ENCODE measurements around the gene PCDHB6. TPM values are rescaled to one million over a fixed set of nuclear protein-coding genes. Genes with fewer than 3 reads are reported as not detected.
"Not testable (repeated sequence)": the region's sequence is repeated elsewhere in the genome, so short reads cannot be mapped to it uniquely, and the experiment has no call there.

Gene PCDHB6
- total RNA-seq, 1 experiment from 2014 or later, result 1.9 TPM

- POLR2A ChIA-PET; in situ Hi-C loops (cut with HindIII; ENCODE audit: low pct_unique_long_range_greater_than_20kb, low sequenced_read_pairs); H3K27ac ChIP-seq (ENCODE audit: low read length): not testable (repeated sequence)
Observed at GRCh38 chr5:141201646-141202045, 51.8 kb downstream of the PCDHB6 start.

More at GRCh38 chr5:141201646-141202045, 51.8 kb downstream of the PCDHB6 start:
- intact Hi-C loops (cut with micrococcal nuclease; ENCODE audit: unreplicated experiment); H3K36me3 ChIP-seq (ENCODE audit: control insufficient read depth, insufficient read depth, low read length); H3K9me3 ChIP-seq (ENCODE audit: control insufficient read depth, insufficient read depth, low read depth, low read length); H3K4me3 ChIP-seq (ENCODE audit: low read depth in 2 of 2, low read length in 2 of 2); BruUV-seq (replicated peaks); H3K4me1 ChIP-seq (ENCODE audit: control insufficient read depth, insufficient read depth, low read length); DNase-seq (ENCODE audit: low read depth, low spot score); ATAC-seq; H3K27me3 ChIP-seq (ENCODE audit: control insufficient read depth, insufficient read depth, low read length); CTCF ChIA-PET: not testable (repeated sequence)

Other genes with a start within 250 kb of the PCDHB6 start
- 0.59 TPM for gene PCDHAC1, start 223.8 kb upstream of the PCDHB6 start, total RNA-seq (2021; ENCODE audit: unreplicated experiment)
- gene PCDHAC2, start 183.6 kb upstream of the PCDHB6 start, total RNA-seq (2021; ENCODE audit: unreplicated experiment), result 8.8 TPM
- gene PCDHB1, start 98.7 kb upstream of the PCDHB6 start, total RNA-seq (2021; ENCODE audit: unreplicated experiment), result 0.05 TPM
- 12.8 TPM for gene PCDHB2, start 55.4 kb upstream of the PCDHB6 start, total RNA-seq (2021; ENCODE audit: unreplicated experiment)
- 0.92 TPM for gene PCDHB3, start 49.6 kb upstream of the PCDHB6 start, total RNA-seq (2021; ENCODE audit: unreplicated experiment)
- gene PCDHB4, start 28.2 kb upstream of the PCDHB6 start, total RNA-seq (2021; ENCODE audit: unreplicated experiment), result 0.26 TPM
- 0.08 TPM for gene PCDHB5, start 14.9 kb upstream of the PCDHB6 start, total RNA-seq (2021; ENCODE audit: unreplicated experiment)
- gene PCDHB7, start 22.6 kb downstream of the PCDHB6 start, total RNA-seq (2021; ENCODE audit: unreplicated experiment), result 1.3 TPM
- 7.6 TPM for gene PCDHB8, start 27.7 kb downstream of the PCDHB6 start, total RNA-seq (2021; ENCODE audit: unreplicated experiment)
- 1.8 TPM for gene PCDHB16, start 32.3 kb downstream of the PCDHB6 start, total RNA-seq (2021; ENCODE audit: unreplicated experiment)
- gene PCDHB9, start 37.1 kb downstream of the PCDHB6 start, total RNA-seq (2021; ENCODE audit: unreplicated experiment), result 1.8 TPM
- 0.72 TPM for gene PCDHB10, start 42.3 kb downstream of the PCDHB6 start, total RNA-seq (2021; ENCODE audit: unreplicated experiment)
- 1.6 TPM for gene PCDHB11, start 49.6 kb downstream of the PCDHB6 start, total RNA-seq (2021; ENCODE audit: unreplicated experiment)
- 0.44 TPM for gene PCDHB12, start 58.7 kb downstream of the PCDHB6 start, total RNA-seq (2021; ENCODE audit: unreplicated experiment)
- gene PCDHB13, start 63.9 kb downstream of the PCDHB6 start, total RNA-seq (2021; ENCODE audit: unreplicated experiment), result 1.0 TPM
- 0.80 TPM for gene PCDHB14, start 73.3 kb downstream of the PCDHB6 start, total RNA-seq (2021; ENCODE audit: unreplicated experiment)
- 0.15 TPM for gene PCDHB15, start 95.3 kb downstream of the PCDHB6 start, total RNA-seq (2021; ENCODE audit: unreplicated experiment)
- 0.28 TPM for gene SLC25A2, start 154.0 kb downstream of the PCDHB6 start, total RNA-seq (2021; ENCODE audit: unreplicated experiment)
- 71.0 TPM for gene TAF7, start 170.7 kb downstream of the PCDHB6 start, total RNA-seq (2021; ENCODE audit: unreplicated experiment)
- gene PCDHGA1, start 180.5 kb downstream of the PCDHB6 start, total RNA-seq (2021; ENCODE audit: unreplicated experiment), result 0.92 TPM
- 0.05 TPM for gene PCDHGA2, start 188.7 kb downstream of the PCDHB6 start, total RNA-seq (2021; ENCODE audit: unreplicated experiment)
- not detected for gene PCDHGA3, start 193.8 kb downstream of the PCDHB6 start, total RNA-seq (2021; ENCODE audit: unreplicated experiment)
- gene PCDHGB1, start 200.0 kb downstream of the PCDHB6 start, total RNA-seq (2021; ENCODE audit: unreplicated experiment), result 2.0 TPM
- 0.69 TPM for gene PCDHGA4, start 205.0 kb downstream of the PCDHB6 start, total RNA-seq (2021; ENCODE audit: unreplicated experiment)
- 5.3 TPM for gene PCDHGB2, start 209.9 kb downstream of the PCDHB6 start, total RNA-seq (2021; ENCODE audit: unreplicated experiment)
- gene PCDHGA5, start 214.1 kb downstream of the PCDHB6 start, total RNA-seq (2021; ENCODE audit: unreplicated experiment), result 0.67 TPM
- 0.49 TPM for gene PCDHGB3, start 220.2 kb downstream of the PCDHB6 start, total RNA-seq (2021; ENCODE audit: unreplicated experiment)
- gene PCDHGA6, start 223.8 kb downstream of the PCDHB6 start, total RNA-seq (2021; ENCODE audit: unreplicated experiment), result 0.59 TPM
- gene PCDHGA7, start 232.7 kb downstream of the PCDHB6 start, total RNA-seq (2021; ENCODE audit: unreplicated experiment), result 0.18 TPM
- 0.21 TPM for gene PCDHGB4, start 237.6 kb downstream of the PCDHB6 start, total RNA-seq (2021; ENCODE audit: unreplicated experiment)
- gene PCDHGA8, start 242.6 kb downstream of the PCDHB6 start, total RNA-seq (2021; ENCODE audit: unreplicated experiment), result 0.18 TPM
- 0.87 TPM for gene PCDHGB5, start 247.9 kb downstream of the PCDHB6 start, total RNA-seq (2021; ENCODE audit: unreplicated experiment)

Data from Panc1 (cell line).